Vagina (tissue), 2 donors: ENCODE data around the gene GPR15.

Experiments
- CTCF ChIP-seq, 3 experiments: fragments of 450-650 bp in 2 of 3; fragments of 200-600 bp in 1 of 3; sonication (generic) in 1 of 3; IDR thresholded peaks; one replicate each; pipeline ENCODE4 v1.5.1; 2017 to 2019; ENCODE audit warnings: antibody characterized with exemption in 3 of 3, mild to moderate bottlenecking in 2 of 3, moderate library complexity in 2 of 3
- POLR2A ChIP-seq, 2 donors: fragments of 450-650 bp; IDR thresholded peaks; one replicate each; pipeline ENCODE4 v1.6.1; 2017; ENCODE audit warnings: antibody characterized with exemption in 2 of 2, mild to moderate bottlenecking in 2 of 2, moderate library complexity in 2 of 2

GRCh38 chr3:98512576-98512975, 19.2 kb upstream of the GPR15 start:
- no peak for TF ChIP-seq CTCF (IDR thresholded peaks at IDR 0.05)
- no peak for TF ChIP-seq POLR2A (IDR thresholded peaks at IDR 0.05)
